NT2/D1 (cell line): ENCODE data around the gene PLK5.

Experiments used
- DNase-seq: peaks from one replicate; pipeline ENCODE4 v3.0.0-alpha.2; 2011; ENCODE audit warnings: low read depth, low spot score
- H3K27me3 ChIP-seq: 2 replicates; pipeline ENCODE4 v1.6.0; 2011; ENCODE audit warnings: mild to moderate bottlenecking; ENCODE audit not compliant: insufficient read length, insufficient read depth
- H3K36me3 ChIP-seq: 2 replicates; pipeline ENCODE4 v1.6.1; 2011; ENCODE audit warnings: mild to moderate bottlenecking, low read length, mixed read lengths; ENCODE audit not compliant: insufficient read depth, insufficient read length
- H3K4me1 ChIP-seq: 2 replicates; pipeline ENCODE4 v1.5.1; 2011; ENCODE audit not compliant: insufficient read depth, insufficient read length
- H3K4me3 ChIP-seq: 2 replicates; pipeline ENCODE4 v1.5.1; 2011; ENCODE audit warnings: low read depth; ENCODE audit not compliant: insufficient read length
- H3K9ac ChIP-seq: 2 replicates; pipeline ENCODE4 v1.6.0; 2011; ENCODE audit warnings: low read depth; ENCODE audit not compliant: insufficient read length
- H3K9me3 ChIP-seq: 2 replicates; pipeline ENCODE4 v1.5.1; 2011; ENCODE audit warnings: mild to moderate bottlenecking, low read length; ENCODE audit not compliant: insufficient read depth
- SUZ12 ChIP-seq: IDR thresholded peaks from 2 replicates; pipeline ENCODE4 v1.6.1; 2011; ENCODE audit not compliant: insufficient read length, insufficient read depth; ENCODE audit errors: extremely low read depth
- YY1 ChIP-seq: IDR thresholded peaks from 2 replicates; pipeline ENCODE4 v1.6.1; 2011; ENCODE audit not compliant: insufficient read length, insufficient read depth
- ZNF274 ChIP-seq: IDR thresholded peaks from 2 replicates; pipeline ENCODE4 v1.6.1; 2011; ENCODE audit warnings: mild to moderate bottlenecking, low read depth, low read length

Gene PLK5

DNA sequence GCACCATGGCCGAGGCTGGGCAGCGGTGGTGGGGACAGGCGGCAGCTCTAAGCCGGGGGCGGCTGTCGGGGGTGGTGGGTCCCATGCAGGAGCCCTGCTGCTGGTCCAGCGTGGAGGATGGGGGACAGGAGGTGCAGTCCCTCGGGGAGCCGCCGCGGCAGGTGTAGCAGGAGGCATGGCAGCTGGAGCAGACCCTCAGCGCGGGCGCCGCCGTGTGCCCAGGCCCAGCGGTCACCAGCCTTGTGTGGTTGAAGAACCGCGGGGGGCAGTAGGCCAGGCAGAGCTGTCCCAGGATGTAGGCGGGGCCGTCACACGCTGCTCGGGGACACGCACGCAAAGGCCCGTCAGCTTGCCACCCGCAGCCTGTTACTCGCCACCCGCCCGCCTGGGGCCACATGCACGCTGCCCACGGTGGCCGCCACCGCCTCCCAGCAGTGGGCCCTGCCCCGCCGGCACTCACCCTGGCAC lies 42.0 kb upstream of the PLK5 start:
- DNase-seq, result no peak
- peaks cover 8% of the 10 kb centered on the region for H3K36me3 ChIP-seq
- H3K4me1 ChIP-seq, result peaks cover 9% of the 10 kb centered on the region
- H3K27me3 ChIP-seq, result no peaks in the 10 kb centered on the region
- no peaks in the 10 kb centered on the region for H3K9me3 ChIP-seq
- TF ChIP-seq SUZ12, result no peak
- TF ChIP-seq ZNF274, result no peak
- no peak for TF ChIP-seq YY1
- H3K4me3 ChIP-seq, result no peak overlapping the region
- no peak overlapping the region for H3K9ac ChIP-seq

DNA sequence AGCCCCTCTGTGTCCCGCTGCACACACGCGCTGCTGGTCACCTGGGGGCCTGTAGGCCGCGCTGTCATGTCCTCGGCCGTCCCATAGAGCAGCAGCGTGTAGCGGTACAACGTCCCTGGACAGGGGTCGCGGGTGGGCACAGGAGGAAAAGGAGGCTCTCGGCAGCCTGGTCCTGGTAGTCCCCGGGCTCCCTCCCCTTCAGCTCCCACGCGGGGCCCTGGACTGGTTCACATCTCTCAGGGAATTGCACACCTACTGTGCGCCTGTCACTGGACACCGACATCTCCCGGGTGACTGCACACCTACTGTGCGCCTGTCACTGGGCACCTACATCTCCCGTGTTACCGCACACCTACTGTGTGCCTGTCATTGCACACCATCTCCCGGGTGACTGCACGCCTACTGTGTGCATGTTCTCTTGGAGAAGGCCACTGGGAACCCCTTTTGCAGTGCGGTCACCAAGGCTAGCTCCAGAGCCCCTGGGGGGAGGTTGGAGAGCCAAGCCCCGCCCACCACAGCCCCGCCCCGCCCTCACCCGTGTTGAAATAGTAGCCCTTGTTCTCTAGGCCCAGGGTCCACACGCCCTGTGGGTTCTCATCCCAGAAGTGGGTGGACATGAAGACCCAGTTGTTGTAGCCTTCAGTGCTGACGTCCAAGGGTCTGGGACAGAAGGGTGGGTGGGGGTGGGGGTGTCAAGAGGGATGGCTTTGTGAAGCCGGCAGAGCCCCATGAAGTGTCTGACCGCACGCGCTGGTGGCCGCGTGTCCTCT lies 41.3 kb upstream of the PLK5 start:
- Histone ChIP-seq H3K4me3 (no peak overlapping the region), H3K9ac (peak overlapping the region; percentile 42), H3K9me3 (no peaks in the 10 kb centered on the region), H3K27me3 (no peaks in the 10 kb centered on the region), H3K4me1 (peaks cover 8% of the 10 kb centered on the region), H3K36me3 (peaks cover 2% of the 10 kb centered on the region)
- DNase-seq, result no peak
- no peak for TF ChIP-seq YY1
- TF ChIP-seq ZNF274, result no peak
- TF ChIP-seq SUZ12, result no peak

DNA sequence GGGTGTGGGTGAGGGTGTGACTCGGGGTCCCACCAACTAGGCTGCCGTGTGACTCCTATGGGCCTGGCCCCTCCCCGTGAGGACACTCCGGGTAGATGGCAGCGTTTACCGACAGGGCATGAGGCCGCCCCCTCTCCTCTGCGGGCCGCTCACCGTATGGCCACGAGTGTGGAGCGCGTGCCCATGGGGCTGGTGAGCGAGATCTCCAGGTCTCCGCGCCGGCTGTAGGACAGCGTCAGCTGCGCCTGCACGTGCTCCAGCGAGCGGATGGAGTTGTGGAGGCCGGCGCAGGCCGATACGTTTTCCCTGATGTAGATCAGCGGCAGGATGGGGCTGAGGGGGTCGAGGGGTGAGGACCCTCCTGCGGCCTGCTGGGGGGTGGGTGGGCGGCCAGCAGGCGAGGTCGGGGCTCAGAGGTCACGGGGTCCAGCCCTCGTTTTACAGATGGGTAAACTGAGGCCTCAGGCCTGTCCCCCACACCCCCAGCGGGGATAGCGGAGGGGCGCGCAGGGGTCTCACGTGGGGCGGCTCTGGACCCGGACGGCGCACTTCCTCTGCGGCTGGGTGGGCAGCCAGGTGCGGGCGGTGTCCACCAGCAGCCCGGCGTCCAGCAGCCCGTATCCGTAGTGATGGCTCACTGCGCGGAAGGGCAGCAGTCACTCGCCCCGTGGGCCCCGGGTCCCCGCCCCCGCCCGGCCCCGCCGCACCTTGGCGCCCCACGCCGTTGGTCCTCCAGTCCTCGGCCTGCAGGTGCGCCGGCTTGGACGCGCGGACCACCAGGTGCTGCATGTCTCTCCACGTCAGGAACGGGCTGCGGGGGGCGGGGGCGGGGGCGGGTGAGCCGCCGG lies 40.5 kb upstream of the PLK5 start:
- TF ChIP-seq SUZ12, result no peak
- TF ChIP-seq ZNF274, result no peak
- no peak for TF ChIP-seq YY1
- H3K9ac ChIP-seq, result peak overlapping the region; percentile 42
- no peaks in the 10 kb centered on the region for H3K9me3 ChIP-seq
- no peak overlapping the region for H3K4me3 ChIP-seq
- no peaks in the 10 kb centered on the region for H3K27me3 ChIP-seq
- H3K4me1 ChIP-seq, result peaks cover 8% of the 10 kb centered on the region
- no peaks in the 10 kb centered on the region for H3K36me3 ChIP-seq
- no peak for DNase-seq

- peaks cover 8% of the 10 kb centered on the region for H3K4me1 ChIP-seq
- H3K9ac ChIP-seq, result no peak overlapping the region
- H3K36me3 ChIP-seq, result no peaks in the 10 kb centered on the region
- no peak for TF ChIP-seq SUZ12
- no peak for TF ChIP-seq YY1
- TF ChIP-seq ZNF274, result no peak
- no peaks in the 10 kb centered on the region for H3K9me3 ChIP-seq
- no peak for DNase-seq
- no peak overlapping the region for H3K4me3 ChIP-seq
- H3K27me3 ChIP-seq, result no peaks in the 10 kb centered on the region
These were observed 39.9 kb upstream of the PLK5 start for GRCh38 chr19:1483979-1484428.

DNA sequence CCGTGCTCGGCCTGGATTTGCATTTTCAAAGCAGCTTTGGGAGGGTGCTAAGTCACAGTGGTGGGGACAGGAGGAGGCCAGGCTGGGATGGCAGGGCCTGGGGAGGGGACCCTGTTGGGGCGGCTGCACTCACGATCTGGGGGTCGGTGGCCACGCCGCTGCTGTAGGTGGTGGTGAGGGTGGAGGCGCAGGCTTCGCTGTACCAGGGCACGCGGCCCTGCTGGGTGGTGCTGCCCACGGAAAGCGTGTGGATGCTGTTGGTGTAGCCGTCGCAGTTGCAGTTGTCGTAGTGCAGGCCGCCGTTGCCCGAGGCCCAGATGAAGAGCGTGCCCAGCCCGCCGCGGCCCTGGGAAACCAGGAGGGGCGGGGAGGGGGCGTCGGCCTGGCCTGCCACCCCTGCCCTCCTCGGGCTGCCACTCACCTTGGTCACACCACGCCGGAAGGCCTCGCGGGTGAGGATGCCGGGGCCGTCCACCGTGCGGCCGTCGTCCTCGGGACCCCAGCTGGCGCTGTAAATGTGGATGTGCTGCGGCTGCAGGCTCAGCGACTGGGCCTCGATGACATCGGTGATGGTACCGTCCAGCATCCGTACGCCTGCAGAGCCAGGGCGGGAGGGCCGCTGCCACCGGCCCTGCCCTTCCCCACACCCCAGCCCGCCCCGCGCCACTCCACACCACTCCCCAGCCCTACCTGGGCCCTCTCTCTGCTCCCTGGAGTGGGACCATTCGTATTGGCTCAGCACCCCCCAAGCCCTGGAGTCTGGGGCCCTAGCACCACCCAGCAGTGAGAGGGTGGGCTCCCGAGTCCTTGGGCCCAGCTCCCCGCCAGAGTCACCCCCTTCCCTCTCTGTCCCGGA lies 36.9 kb upstream of the PLK5 start:
- H3K4me3 ChIP-seq, result no peak overlapping the region
- H3K36me3 ChIP-seq, result no peaks in the 10 kb centered on the region
- peak overlapping the region; percentile 8 for H3K9ac ChIP-seq
- no peak for TF ChIP-seq YY1
- peaks cover 16% of the 10 kb centered on the region for H3K4me1 ChIP-seq
- no peaks in the 10 kb centered on the region for H3K9me3 ChIP-seq
- no peak for DNase-seq
- H3K27me3 ChIP-seq, result peaks cover 10% of the 10 kb centered on the region

GRCh38 chr19:1487576-1488281 lies 36.1 kb upstream of the PLK5 start:
- peaks cover 14% of the 10 kb centered on the region for H3K4me1 ChIP-seq
- peaks cover 11% of the 10 kb centered on the region for H3K27me3 ChIP-seq
- no peak overlapping the region for H3K4me3 ChIP-seq
- TF ChIP-seq ZNF274 (no peak), YY1 (no peak), SUZ12 (no peak)
- no peaks in the 10 kb centered on the region for H3K9me3 ChIP-seq
- peak overlapping the region; percentile 36 for H3K9ac ChIP-seq
- DNase-seq, result no peak
- H3K36me3 ChIP-seq, result no peaks in the 10 kb centered on the region
